Mesendoderm (in vitro differentiated cells): ENCODE results near the gene RTN3.
"Not testable (repeated sequence)": the region's sequence is repeated elsewhere in the genome, so short reads cannot be mapped to it uniquely, and the experiment has no call there.

ENCODE experiments used
- DNase-seq: peaks from one replicate; pipeline ENCODE4 v3.0.0; 2013
- H2AK5ac ChIP-seq: 2 replicates; pipeline ENCODE4 v1.6.1; 2013; ENCODE audit warnings: low read length, inconsistent platforms
- H2BK120ac ChIP-seq: 2 replicates; pipeline ENCODE4 v1.6.1; 2013; ENCODE audit warnings: low read depth, mild to moderate bottlenecking, low read length, moderate library complexity, mixed read lengths
- H2BK15ac ChIP-seq: replicated peaks from 2 replicates; pipeline ENCODE4 v1.6.1; 2013; ENCODE audit warnings: low read depth, mild to moderate bottlenecking, moderate library complexity
- H2BK5ac ChIP-seq: 2 replicates; pipeline ENCODE4 v1.6.1; 2013; ENCODE audit warnings: low read length, inconsistent platforms
- H3K18ac ChIP-seq: 2 replicates; pipeline ENCODE4 v1.6.1; 2013; ENCODE audit warnings: mild to moderate bottlenecking, low read length, mixed read lengths
- H3K23ac ChIP-seq: one replicate; pipeline ENCODE4 v1.6.1; 2013; ENCODE audit warnings: low read length
- H3K27ac ChIP-seq: 2 replicates; pipeline ENCODE4 v1.5.1; 2013; ENCODE audit warnings: low read depth, mild to moderate bottlenecking, inconsistent platforms, low read length, moderate library complexity
- H3K27me3 ChIP-seq: 2 replicates; pipeline ENCODE4 v1.6.1; 2013; ENCODE audit warnings: low read length, control low read depth, mild to moderate bottlenecking, inconsistent platforms; ENCODE audit not compliant: insufficient read depth, poor library complexity
- H3K36me3 ChIP-seq: 2 replicates; pipeline ENCODE4 v1.6.1; 2013; ENCODE audit warnings: low read length, inconsistent platforms; ENCODE audit not compliant: control insufficient read depth, insufficient read depth
- H3K4ac ChIP-seq: one replicate; pipeline ENCODE4 v1.6.1; 2013; ENCODE audit warnings: low read depth, mild to moderate bottlenecking, low read length, moderate library complexity
- H3K4me1 ChIP-seq: 2 replicates; pipeline ENCODE4 v1.6.1; 2013; ENCODE audit warnings: low read depth, low read length, inconsistent platforms; ENCODE audit not compliant: control insufficient read depth
- H3K4me2 ChIP-seq: 2 replicates; pipeline ENCODE4 v1.6.1; 2013; ENCODE audit warnings: low read length
- H3K4me3 ChIP-seq: 2 replicates; pipeline ENCODE4 v1.5.1; 2013; ENCODE audit warnings: mild to moderate bottlenecking, low read length
- H3K56ac ChIP-seq: one replicate; pipeline ENCODE4 v1.6.1; 2013; ENCODE audit warnings: low read length
- H3K79me1 ChIP-seq: 2 replicates; pipeline ENCODE4 v1.6.1; 2013; ENCODE audit warnings: low read length, inconsistent platforms
- H3K79me2 ChIP-seq: 2 replicates; pipeline ENCODE4 v1.6.1; 2013; ENCODE audit warnings: mild to moderate bottlenecking, low read length; ENCODE audit not compliant: control insufficient read depth, insufficient read depth
- H3K9ac ChIP-seq: 2 replicates; pipeline ENCODE4 v1.6.1; 2013; ENCODE audit warnings: low read length, inconsistent platforms
- H4K5ac ChIP-seq: one replicate; pipeline ENCODE4 v1.6.1; 2013; ENCODE audit warnings: low read length
- H4K8ac ChIP-seq: one replicate; pipeline ENCODE4 v1.6.1; 2013; ENCODE audit warnings: low read depth, mild to moderate bottlenecking, control low read depth, low read length, moderate library complexity
- WGBS: extraction: QIAGEN DNeasy Blood & Tissue Kit; methylation state at CpG from one replicate; pipeline ENCODE4 v1.1.7; 2013; ENCODE audit warnings: low lambda C conversion rate, missing lambda C conversion rate; ENCODE audit not compliant: insufficient coverage; ENCODE audit errors: extremely low coverage; 5-methylcytosine and 5-hydroxymethylcytosine counted together

The RTN3 gene

GRCh38 chr11:63771741-63772318, 90.5 kb downstream of the RTN3 start:
- DNase-seq, H3K4me3 ChIP-seq, H3K27ac ChIP-seq, H3K9ac ChIP-seq, H3K18ac ChIP-seq, H3K23ac ChIP-seq, H3K79me1 ChIP-seq, H3K79me2 ChIP-seq, H3K27me3 ChIP-seq, H2AK5ac ChIP-seq, H2BK5ac ChIP-seq, H3K4me2 ChIP-seq, H4K5ac ChIP-seq, H3K4me1 ChIP-seq, H2BK15ac ChIP-seq, H2BK120ac ChIP-seq, H3K36me3 ChIP-seq, H3K56ac ChIP-seq, H4K8ac ChIP-seq, H3K4ac ChIP-seq: not testable (repeated sequence)
- no CpG with 5 or more reads among the region's 2 CpGs for WGBS

- Histone ChIP-seq H2BK120ac (no peak overlapping the region), H3K23ac (no peak overlapping the region), H3K27ac (no peak overlapping the region), H2BK15ac (no peak overlapping the region), H3K79me1 (no peaks in the 10 kb centered on the region), H3K4me2 (no peak overlapping the region), H4K8ac (no peak overlapping the region), H4K5ac (no peak overlapping the region), H3K9ac (no peak overlapping the region), H2BK5ac (no peak overlapping the region), H3K27me3 (no peaks in the 10 kb centered on the region), H3K79me2 (no peaks in the 10 kb centered on the region), H3K4ac (no peak overlapping the region), H3K18ac (no peak overlapping the region), H3K4me1 (no peaks in the 10 kb centered on the region), H2AK5ac (no peak overlapping the region), H3K36me3 (no peaks in the 10 kb centered on the region), H3K4me3 (no peak overlapping the region), H3K56ac (no peak overlapping the region)
- no CpG with 5 or more reads among the region's 3 CpGs for WGBS
- no peak for DNase-seq
Measured at GRCh38 chr11:63775191-63775590, 93.9 kb downstream of the RTN3 start.

GRCh38 chr11:63779039-63779438, 97.7 kb downstream of the RTN3 start:
- no peak overlapping the region for H3K23ac ChIP-seq
- no peaks in the 10 kb centered on the region for H3K79me1 ChIP-seq
- no peak overlapping the region for H2BK5ac ChIP-seq
- H3K79me2 ChIP-seq = no peaks in the 10 kb centered on the region
- no peaks in the 10 kb centered on the region for H3K27me3 ChIP-seq
- H3K56ac ChIP-seq = no peak overlapping the region
- H4K5ac ChIP-seq = no peak overlapping the region
- no peak overlapping the region for H3K27ac ChIP-seq
- H4K8ac ChIP-seq = no peak overlapping the region
- DNase-seq = no peak
- no peak overlapping the region for H3K4me3 ChIP-seq
- no peaks in the 10 kb centered on the region for H3K4me1 ChIP-seq
- no peak overlapping the region for H3K4ac ChIP-seq
- H3K18ac ChIP-seq = no peak overlapping the region
- WGBS = no CpG with 5 or more reads among the region's 2 CpGs
- H3K4me2 ChIP-seq = no peak overlapping the region
- no peak overlapping the region for H2BK15ac ChIP-seq
- H2BK120ac ChIP-seq = no peak overlapping the region
- H3K9ac ChIP-seq = no peak overlapping the region
- no peaks in the 10 kb centered on the region for H3K36me3 ChIP-seq
- H2AK5ac ChIP-seq = no peak overlapping the region

- H2BK5ac ChIP-seq = no peak overlapping the region
- no peak overlapping the region for H3K27ac ChIP-seq
- no peak overlapping the region for H4K8ac ChIP-seq
- H3K4me2 ChIP-seq = no peak overlapping the region
- H3K4me3 ChIP-seq = no peak overlapping the region
- no peak overlapping the region for H3K23ac ChIP-seq
- no peak for DNase-seq
- no peak overlapping the region for H2AK5ac ChIP-seq
- WGBS = no CpG with 5 or more reads among the region's 6 CpGs
- H3K18ac ChIP-seq = no peak overlapping the region
- no peak overlapping the region for H4K5ac ChIP-seq
- no peaks in the 10 kb centered on the region for H3K79me2 ChIP-seq
- no peak overlapping the region for H2BK120ac ChIP-seq
- H3K56ac ChIP-seq = no peak overlapping the region
- H3K36me3 ChIP-seq = no peaks in the 10 kb centered on the region
- H3K79me1 ChIP-seq = no peaks in the 10 kb centered on the region
- no peak overlapping the region for H3K4ac ChIP-seq
- H3K27me3 ChIP-seq = no peaks in the 10 kb centered on the region
- H2BK15ac ChIP-seq = no peak overlapping the region
- no peaks in the 10 kb centered on the region for H3K4me1 ChIP-seq
- H3K9ac ChIP-seq = no peak overlapping the region
Measured at GRCh38 chr11:63782749-63783148, 101.4 kb downstream of the RTN3 start.

GRCh38 chr11:63783925-63784592, 102.8 kb downstream of the RTN3 start:
- peak; percentile 16 for DNase-seq
- H2BK15ac ChIP-seq = no peak overlapping the region
- H4K8ac ChIP-seq = peak overlapping the region; percentile 89
- H3K36me3 ChIP-seq = no peaks in the 10 kb centered on the region
- no CpG with 5 or more reads among the region's 7 CpGs for WGBS
- H2BK120ac ChIP-seq = no peak overlapping the region
- H3K27me3 ChIP-seq = no peaks in the 10 kb centered on the region
- H4K5ac ChIP-seq = peak overlapping the region; percentile 71
- H2AK5ac ChIP-seq = no peak overlapping the region
- H3K56ac ChIP-seq = peak overlapping the region; percentile 42
- H3K79me1 ChIP-seq = no peaks in the 10 kb centered on the region
- no peak overlapping the region for H3K27ac ChIP-seq
- no peak overlapping the region for H2BK5ac ChIP-seq
- H3K4me2 ChIP-seq = no peak overlapping the region
- H3K23ac ChIP-seq = no peak overlapping the region
- H3K4me1 ChIP-seq = no peaks in the 10 kb centered on the region
- no peak overlapping the region for H3K18ac ChIP-seq
- no peaks in the 10 kb centered on the region for H3K79me2 ChIP-seq
- no peak overlapping the region for H3K9ac ChIP-seq
- no peak overlapping the region for H3K4me3 ChIP-seq
- H3K4ac ChIP-seq = no peak overlapping the region

- DNase-seq = no peak
- H2AK5ac ChIP-seq = no peak overlapping the region
- H3K4me2 ChIP-seq = no peak overlapping the region
- H4K8ac ChIP-seq = no peak overlapping the region
- H4K5ac ChIP-seq = no peak overlapping the region
- H2BK120ac ChIP-seq = no peak overlapping the region
- no peak overlapping the region for H3K4ac ChIP-seq
- H2BK15ac ChIP-seq = no peak overlapping the region
- no peaks in the 10 kb centered on the region for H3K79me2 ChIP-seq
- H3K36me3 ChIP-seq = no peaks in the 10 kb centered on the region
- no peak overlapping the region for H2BK5ac ChIP-seq
- no peak overlapping the region for H3K18ac ChIP-seq
- no peaks in the 10 kb centered on the region for H3K4me1 ChIP-seq
- H3K9ac ChIP-seq = no peak overlapping the region
- WGBS = no CpG with 5 or more reads among the region's 1 CpG
- no peak overlapping the region for H3K56ac ChIP-seq
- H3K27ac ChIP-seq = no peak overlapping the region
- H3K27me3 ChIP-seq = no peaks in the 10 kb centered on the region
- no peak overlapping the region for H3K4me3 ChIP-seq
- H3K23ac ChIP-seq = no peak overlapping the region
- no peaks in the 10 kb centered on the region for H3K79me1 ChIP-seq
Measured at GRCh38 chr11:63785823-63786222, 104.5 kb downstream of the RTN3 start.
